Erythroblast (primary cell): Measurements from ENCODE around the gene RSU1.

ENCODE experiments used
- GATA1 ChIP-seq: IDR thresholded peaks from 2 replicates; pipeline ENCODE4 v1.6.1; 2011; ENCODE audit warnings: low read depth, mild to moderate bottlenecking, control low read depth, low read length, moderate library complexity
- POLR2A ChIP-seq: IDR thresholded peaks from 2 replicates; pipeline ENCODE4 v1.6.1; 2011; ENCODE audit warnings: mild to moderate bottlenecking, low read length

- TF ChIP-seq POLR2A (no peak), GATA1 (no peak)
Measured at GRCh38 chr10:16565604-16566003, 251.6 kb downstream of the RSU1 start.
